Measurements from ENCODE around the gene EXD2.
"Not testable (repeated sequence)": the region's sequence is repeated elsewhere in the genome, so short reads cannot be mapped to it uniquely, and the experiment has no call there.

EXD2 gene

DNA sequence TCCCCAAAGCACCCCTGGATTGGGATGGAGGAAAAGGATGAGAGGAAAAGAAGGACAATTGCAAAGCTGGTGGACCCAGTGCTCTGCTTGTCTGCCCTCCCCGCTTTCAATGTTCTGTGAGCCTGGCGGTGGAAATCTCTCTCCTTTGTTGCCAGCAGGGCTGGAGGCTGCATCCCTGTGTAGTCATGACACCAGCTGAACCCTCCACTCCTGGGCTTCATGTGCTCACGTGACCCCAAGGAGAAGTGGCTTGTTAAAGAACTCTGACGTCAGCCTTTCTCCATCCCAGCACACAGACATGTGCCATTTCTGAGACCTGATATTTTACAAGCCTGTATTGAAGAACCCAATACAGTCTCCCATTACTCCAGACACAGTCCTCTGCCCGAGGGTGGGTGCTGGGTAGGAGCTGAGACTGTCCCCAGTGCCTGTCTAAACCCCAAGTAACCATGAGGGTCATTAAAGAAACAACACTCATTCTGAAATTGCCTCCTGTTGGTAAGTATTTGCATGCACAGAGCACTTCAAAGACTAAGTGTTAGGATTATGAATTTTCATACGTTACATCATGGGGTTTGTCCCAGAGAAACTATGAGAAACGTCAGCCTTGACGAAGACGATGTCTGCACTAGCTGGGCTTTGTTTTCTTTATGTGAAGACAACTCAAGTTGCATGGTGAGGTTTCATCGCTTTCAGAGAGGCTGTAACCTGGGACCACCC, 90.3 kb downstream of the EXD2 start:
- no peak for DNase-seq (ENCODE audit: low spot score)

GRCh38 chr14:69282448-69282847, 91.2 kb downstream of the EXD2 start:
- no peak for DNase-seq (ENCODE audit: low spot score)

- DNase-seq (ENCODE audit: low spot score), result no peak
These were observed 92.9 kb downstream of the EXD2 start for GRCh38 chr14:69284170-69284569.

- DNase-seq (ENCODE audit: low spot score), result no peak
These were observed 94.5 kb downstream of the EXD2 start for GRCh38 chr14:69285661-69286255.

- DNase-seq (ENCODE audit: low spot score), result peak; percentile 53
These were observed 96.1 kb downstream of the EXD2 start for GRCh38 chr14:69287098-69288010.

GRCh38 chr14:69288011-69288771, 96.9 kb downstream of the EXD2 start:
- DNase-seq (ENCODE audit: low spot score), result peak; percentile 71

- DNase-seq (ENCODE audit: low spot score), result no peak
These were observed 97.8 kb downstream of the EXD2 start for GRCh38 chr14:69288956-69289705.

DNA sequence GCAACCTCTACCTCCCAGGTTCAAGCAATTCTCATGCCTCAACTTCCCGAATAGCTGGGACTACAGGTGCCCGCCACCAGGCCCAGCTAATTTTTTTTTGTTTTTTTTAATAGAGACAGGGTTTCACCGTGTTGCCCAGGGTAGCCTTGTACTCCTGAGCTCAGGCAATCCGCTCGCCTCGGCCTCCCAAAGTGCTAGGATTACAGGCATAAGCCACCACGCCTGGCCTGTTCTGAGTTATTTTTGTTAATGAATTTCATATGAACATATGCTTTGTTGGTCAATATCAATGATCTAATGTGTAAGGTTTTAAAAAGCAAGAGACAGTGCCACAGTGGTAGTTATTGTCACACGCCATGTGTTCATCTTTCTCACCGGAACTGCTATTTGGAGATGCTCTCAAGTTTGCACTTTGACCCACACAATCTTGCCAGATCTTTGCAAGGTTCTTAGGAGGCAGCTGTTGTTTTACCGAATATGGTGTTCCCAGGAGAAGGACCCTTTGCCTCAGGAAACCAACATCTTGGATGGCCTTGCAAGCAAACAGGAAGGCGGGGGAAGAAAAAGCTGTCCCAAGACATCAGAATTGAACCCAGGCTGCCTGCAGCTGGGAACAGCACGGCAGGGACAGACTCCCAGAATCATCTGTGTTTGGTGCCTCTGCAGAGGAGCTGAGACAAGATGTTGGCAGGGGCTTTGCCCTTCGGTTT, 98.7 kb downstream of the EXD2 start:
- DNase-seq (ENCODE audit: low spot score), result no peak

DNA sequence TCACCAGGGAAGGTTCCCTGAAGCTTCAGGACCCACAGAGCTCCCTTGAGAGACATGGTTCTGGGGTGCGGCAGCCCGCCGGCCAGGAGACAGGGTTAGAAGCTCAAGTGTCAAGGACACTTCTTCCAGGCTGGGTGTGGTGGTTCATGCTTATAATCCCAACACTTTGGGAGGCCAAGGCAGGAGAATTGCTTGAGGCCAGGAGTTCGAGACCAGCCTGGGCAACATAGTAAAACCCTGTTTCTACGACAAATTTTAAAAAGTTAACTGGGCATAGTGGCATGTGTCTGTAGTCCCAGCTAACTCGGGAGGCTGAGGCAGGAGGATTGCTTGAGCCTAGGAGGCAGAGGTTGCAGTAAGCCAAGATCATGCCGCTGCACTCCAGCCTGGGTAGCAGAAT, 99.6 kb downstream of the EXD2 start:
- not testable (repeated sequence) for DNase-seq (ENCODE audit: low spot score)

GRCh38 chr14:69291396-69291795, 100.1 kb downstream of the EXD2 start:
- no peak for DNase-seq (ENCODE audit: low spot score)

DNA sequence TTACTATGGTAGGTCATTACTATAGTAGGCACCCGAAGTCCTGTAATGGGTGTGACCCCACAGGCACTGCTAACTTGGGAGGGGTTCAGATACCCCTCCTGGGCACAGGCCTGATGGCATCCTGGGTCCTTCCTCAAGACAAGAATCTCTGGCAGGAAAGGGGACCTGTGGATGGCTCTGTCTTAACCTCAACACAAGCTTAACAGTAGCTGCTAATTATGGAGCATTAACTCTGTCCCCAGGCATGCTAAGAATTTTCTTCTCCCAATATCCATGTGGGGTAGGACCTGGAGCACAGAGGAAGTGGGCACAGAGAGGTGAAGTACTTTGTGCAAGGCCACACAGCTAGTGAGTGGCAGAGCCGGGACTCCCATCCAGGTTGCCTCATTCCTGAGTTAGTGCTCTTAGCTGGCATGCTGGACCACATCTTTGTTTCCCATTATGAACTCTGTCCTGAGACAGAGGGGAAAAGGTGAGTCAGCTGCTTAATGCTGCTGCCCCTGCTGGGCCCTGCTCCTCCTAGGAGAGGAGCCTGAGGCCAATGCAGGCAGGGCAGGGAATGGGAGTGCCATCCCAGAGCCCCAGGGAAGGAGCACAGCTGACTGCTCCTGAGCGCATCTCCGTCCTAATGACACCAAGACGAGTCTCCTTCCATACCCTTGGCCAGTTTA, 100.7 kb downstream of the EXD2 start:
- DNase-seq (ENCODE audit: low spot score), result no peak

All from cerebellar cortex (tissue), 1 donor.